ENCODE results near the gene DNM3.
"Not testable (repeated sequence)": the region's sequence is repeated elsewhere in the genome, so short reads cannot be mapped to it uniquely, and the experiment has no call there.

DNM3 gene

GRCh38 chr1:172423336-172423735 lies 582.0 kb downstream of the DNM3 start:
- DNase-seq (ENCODE audit: low spot score), result no peak

GRCh38 chr1:172425339-172425738 lies 584.0 kb downstream of the DNM3 start:
- DNase-seq (ENCODE audit: low spot score), result no peak

GRCh38 chr1:172427191-172427590 lies 585.9 kb downstream of the DNM3 start:
- DNase-seq (ENCODE audit: low spot score), result peak; percentile 20

GRCh38 chr1:172429331-172430127 lies 588.2 kb downstream of the DNM3 start:
- DNase-seq (ENCODE audit: low spot score), result peak; percentile 64

GRCh38 chr1:172430128-172430454 lies 588.8 kb downstream of the DNM3 start:
- no peak for DNase-seq (ENCODE audit: low spot score)

GRCh38 chr1:172431204-172431603 lies 589.9 kb downstream of the DNM3 start:
- DNase-seq (ENCODE audit: low spot score), result no peak

- DNase-seq (ENCODE audit: low spot score), result peak; percentile 69
Measured at GRCh38 chr1:172431721-172432192, 590.5 kb downstream of the DNM3 start.

GRCh38 chr1:172437183-172437582 lies 595.9 kb downstream of the DNM3 start:
- DNase-seq (ENCODE audit: low spot score), result not testable (repeated sequence)

- no peak for DNase-seq (ENCODE audit: low spot score)
Measured at GRCh38 chr1:172442404-172442803, 601.1 kb downstream of the DNM3 start.

GRCh38 chr1:172442843-172443565 lies 601.7 kb downstream of the DNM3 start:
- no peak for DNase-seq (ENCODE audit: low spot score)

GRCh38 chr1:172443666-172444453 lies 602.6 kb downstream of the DNM3 start, which contains the start of gene PIGC:
PIGC (minus strand) TSS chr1:172444069; CDS start chr1:172442622, 1,447 bp downstream.
- peak; percentile 91 for DNase-seq (ENCODE audit: low spot score)

- DNase-seq (ENCODE audit: low spot score), result no peak
Measured at GRCh38 chr1:172446547-172446946, 605.2 kb downstream of the DNM3 start.

- no peak for DNase-seq (ENCODE audit: low spot score)
Measured at GRCh38 chr1:172447641-172448040, 606.3 kb downstream of the DNM3 start.

GRCh38 chr1:172448995-172449584 lies 607.8 kb downstream of the DNM3 start:
- DNase-seq (ENCODE audit: low spot score), result no peak

- peak; percentile 50 for DNase-seq (ENCODE audit: low spot score)
Measured at GRCh38 chr1:172449585-172450523, 608.6 kb downstream of the DNM3 start.

- DNase-seq (ENCODE audit: low spot score), result peak; percentile 62
Measured at GRCh38 chr1:172450524-172450885, 609.2 kb downstream of the DNM3 start.

- peak; percentile 51 for DNase-seq (ENCODE audit: low spot score)
Measured at GRCh38 chr1:172451002-172451443, 609.7 kb downstream of the DNM3 start.

GRCh38 chr1:172452536-172453152 lies 611.3 kb downstream of the DNM3 start:
- no peak for DNase-seq (ENCODE audit: low spot score)

- DNase-seq (ENCODE audit: low spot score), result no peak
Measured at GRCh38 chr1:172453153-172453545, 611.9 kb downstream of the DNM3 start.

- DNase-seq (ENCODE audit: low spot score), result no peak
Measured at GRCh38 chr1:172453607-172454006, 612.3 kb downstream of the DNM3 start.
